ENCODE measurements around the gene PKD2.
A peak's percentile ranks its signal among the peaks of the same experiment; 100 is the strongest.
"Not testable (repeated sequence)": the region's sequence is repeated elsewhere in the genome, so short reads cannot be mapped to it uniquely, and the experiment has no call there.

PKD2 gene

DNA sequence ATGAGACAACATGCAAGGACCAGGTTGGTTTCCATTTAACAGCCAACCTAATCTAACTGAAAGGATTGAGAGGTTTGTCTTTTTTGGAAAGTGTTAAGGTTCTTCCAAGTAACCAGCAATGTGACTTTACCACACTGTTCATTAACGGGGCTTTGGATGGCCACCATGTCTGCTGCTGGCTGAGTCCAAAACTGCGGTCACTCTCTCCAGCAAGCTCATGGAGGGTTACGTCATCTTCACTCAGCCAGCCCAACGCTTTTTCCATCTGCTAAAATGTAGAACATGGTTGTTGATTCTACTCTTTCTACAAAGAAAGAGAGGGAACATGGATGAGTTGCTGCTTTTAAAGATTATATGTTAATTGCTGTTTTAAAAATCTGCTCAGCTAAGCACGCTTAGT is 11.0 kb downstream of the PKD2 start:
- no peaks in the 10 kb centered on the region for H3K9me3 ChIP-seq (ENCODE audit: control insufficient read depth, low read length)
- H3K4me3 ChIP-seq (ENCODE audit: insufficient read depth, low read depth, low read length, poor library complexity, severe bottlenecking) = no peak overlapping the region
- no peak overlapping the region for H3K27ac ChIP-seq (ENCODE audit: insufficient read depth, low read length, poor library complexity, severe bottlenecking)
- H3K36me3 ChIP-seq (ENCODE audit: control insufficient read depth, insufficient read depth, low read length) = peaks cover 6% of the 10 kb centered on the region
- H3K27me3 ChIP-seq (replicated peaks; ENCODE audit: control insufficient read depth, insufficient read depth, low read length, poor library complexity, severe bottlenecking) = no peaks in the 10 kb centered on the region
- DNase-seq = no peak
- no peaks in the 10 kb centered on the region for H3K4me1 ChIP-seq (ENCODE audit: control insufficient read depth, insufficient read depth, low read length, poor library complexity, severe bottlenecking)

DNA sequence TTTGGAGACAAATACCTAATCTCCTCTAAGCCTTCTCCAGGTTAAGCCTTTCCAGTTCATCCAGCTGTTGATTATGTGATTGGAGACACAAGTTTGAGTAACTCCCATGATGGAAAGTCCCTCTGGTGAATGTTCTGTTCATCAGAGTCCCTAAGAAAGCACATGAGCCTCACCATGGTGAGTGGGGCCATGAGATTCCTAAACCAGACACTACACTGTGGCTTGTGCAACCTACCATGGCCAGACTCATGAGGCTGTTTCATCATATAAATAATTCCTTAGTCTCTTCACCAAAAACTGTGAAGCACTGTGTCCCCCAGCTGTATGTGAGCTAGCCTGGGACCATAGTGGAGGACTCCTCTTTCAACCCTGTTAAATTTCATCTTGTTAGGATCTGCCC is 14.4 kb downstream of the PKD2 start:
- no peak overlapping the region for H3K27ac ChIP-seq (ENCODE audit: insufficient read depth, low read length, poor library complexity, severe bottlenecking)
- no peak overlapping the region for H3K4me3 ChIP-seq (ENCODE audit: insufficient read depth, low read depth, low read length, poor library complexity, severe bottlenecking)
- H3K27me3 ChIP-seq (replicated peaks; ENCODE audit: control insufficient read depth, insufficient read depth, low read length, poor library complexity, severe bottlenecking) = no peaks in the 10 kb centered on the region
- no peaks in the 10 kb centered on the region for H3K4me1 ChIP-seq (ENCODE audit: control insufficient read depth, insufficient read depth, low read length, poor library complexity, severe bottlenecking)
- peaks cover 6% of the 10 kb centered on the region for H3K9me3 ChIP-seq (ENCODE audit: control insufficient read depth, low read length)
- DNase-seq = no peak
- peaks cover 6% of the 10 kb centered on the region for H3K36me3 ChIP-seq (ENCODE audit: control insufficient read depth, insufficient read depth, low read length)

DNA sequence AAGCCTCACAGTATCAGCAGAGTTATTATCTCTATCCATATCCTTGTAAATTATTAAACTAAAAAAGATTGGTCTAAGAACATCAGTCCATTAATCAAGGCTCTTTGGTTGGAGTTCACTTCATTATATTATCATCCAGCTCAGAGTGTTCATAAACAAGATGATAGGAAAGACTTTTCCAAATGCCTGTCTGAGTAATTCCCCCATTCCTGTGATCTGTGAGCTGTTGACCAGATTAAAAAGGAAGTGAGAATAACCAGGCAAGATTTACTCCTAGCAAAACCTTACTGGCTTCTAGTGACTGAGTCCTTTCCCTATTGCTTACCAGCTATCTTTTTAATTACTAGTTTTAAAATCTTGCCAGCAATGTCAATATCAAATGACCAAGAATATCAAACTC is 14.9 kb downstream of the PKD2 start:
- Histone ChIP-seq H3K27ac (ENCODE audit: insufficient read depth, low read length, poor library complexity, severe bottlenecking) (no peak overlapping the region), H3K9me3 (ENCODE audit: control insufficient read depth, low read length) (peaks cover 6% of the 10 kb centered on the region), H3K27me3 (replicated peaks; ENCODE audit: control insufficient read depth, insufficient read depth, low read length, poor library complexity, severe bottlenecking) (no peaks in the 10 kb centered on the region), H3K4me3 (ENCODE audit: insufficient read depth, low read depth, low read length, poor library complexity, severe bottlenecking) (no peak overlapping the region), H3K4me1 (ENCODE audit: control insufficient read depth, insufficient read depth, low read length, poor library complexity, severe bottlenecking) (no peaks in the 10 kb centered on the region), H3K36me3 (ENCODE audit: control insufficient read depth, insufficient read depth, low read length) (peaks cover 6% of the 10 kb centered on the region)
- DNase-seq = no peak

DNA sequence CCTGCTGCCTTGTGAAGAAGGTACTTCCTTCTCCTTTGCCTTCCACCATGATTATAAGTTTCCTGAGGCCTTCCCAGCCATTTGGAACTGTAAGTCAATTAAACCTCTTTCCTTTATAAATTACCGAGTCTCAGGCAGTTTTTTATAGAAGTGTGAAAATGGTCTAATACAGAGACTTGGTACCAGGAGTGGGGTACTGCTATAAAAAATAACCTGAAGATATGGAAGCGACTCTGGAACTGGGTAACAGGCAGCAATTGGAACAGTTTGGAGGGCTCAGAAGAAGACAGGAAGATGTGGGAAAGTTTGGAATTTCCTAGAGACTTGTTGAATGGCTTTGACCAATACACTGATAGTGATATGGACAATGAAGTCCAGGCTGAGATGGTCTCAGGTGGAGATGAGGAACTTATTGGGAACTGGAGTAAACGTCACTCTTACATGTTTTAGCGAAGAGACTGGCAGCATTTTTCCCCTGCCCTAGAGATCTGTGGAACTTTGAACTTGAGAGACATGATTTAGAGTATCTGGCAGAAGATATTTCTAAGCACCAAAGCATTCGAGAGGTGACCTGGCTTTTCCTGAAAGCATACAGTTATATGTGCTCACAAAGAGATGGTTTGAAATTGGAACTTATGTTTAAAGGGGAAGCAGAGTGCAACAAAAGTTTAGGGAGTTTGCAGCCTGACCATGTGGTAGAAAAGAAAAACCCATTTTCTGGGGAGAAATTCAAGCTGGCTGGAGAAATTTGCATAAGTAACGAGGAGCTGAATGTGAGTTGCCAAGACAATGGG is 18.6 kb downstream of the PKD2 start:
- H3K27me3 ChIP-seq (replicated peaks; ENCODE audit: control insufficient read depth, insufficient read depth, low read length, poor library complexity, severe bottlenecking); H3K27ac ChIP-seq (ENCODE audit: insufficient read depth, low read length, poor library complexity, severe bottlenecking); DNase-seq; H3K36me3 ChIP-seq (ENCODE audit: control insufficient read depth, insufficient read depth, low read length); H3K4me1 ChIP-seq (ENCODE audit: control insufficient read depth, insufficient read depth, low read length, poor library complexity, severe bottlenecking); H3K9me3 ChIP-seq (ENCODE audit: control insufficient read depth, low read length); H3K4me3 ChIP-seq (ENCODE audit: insufficient read depth, low read depth, low read length, poor library complexity, severe bottlenecking): not testable (repeated sequence)

DNA sequence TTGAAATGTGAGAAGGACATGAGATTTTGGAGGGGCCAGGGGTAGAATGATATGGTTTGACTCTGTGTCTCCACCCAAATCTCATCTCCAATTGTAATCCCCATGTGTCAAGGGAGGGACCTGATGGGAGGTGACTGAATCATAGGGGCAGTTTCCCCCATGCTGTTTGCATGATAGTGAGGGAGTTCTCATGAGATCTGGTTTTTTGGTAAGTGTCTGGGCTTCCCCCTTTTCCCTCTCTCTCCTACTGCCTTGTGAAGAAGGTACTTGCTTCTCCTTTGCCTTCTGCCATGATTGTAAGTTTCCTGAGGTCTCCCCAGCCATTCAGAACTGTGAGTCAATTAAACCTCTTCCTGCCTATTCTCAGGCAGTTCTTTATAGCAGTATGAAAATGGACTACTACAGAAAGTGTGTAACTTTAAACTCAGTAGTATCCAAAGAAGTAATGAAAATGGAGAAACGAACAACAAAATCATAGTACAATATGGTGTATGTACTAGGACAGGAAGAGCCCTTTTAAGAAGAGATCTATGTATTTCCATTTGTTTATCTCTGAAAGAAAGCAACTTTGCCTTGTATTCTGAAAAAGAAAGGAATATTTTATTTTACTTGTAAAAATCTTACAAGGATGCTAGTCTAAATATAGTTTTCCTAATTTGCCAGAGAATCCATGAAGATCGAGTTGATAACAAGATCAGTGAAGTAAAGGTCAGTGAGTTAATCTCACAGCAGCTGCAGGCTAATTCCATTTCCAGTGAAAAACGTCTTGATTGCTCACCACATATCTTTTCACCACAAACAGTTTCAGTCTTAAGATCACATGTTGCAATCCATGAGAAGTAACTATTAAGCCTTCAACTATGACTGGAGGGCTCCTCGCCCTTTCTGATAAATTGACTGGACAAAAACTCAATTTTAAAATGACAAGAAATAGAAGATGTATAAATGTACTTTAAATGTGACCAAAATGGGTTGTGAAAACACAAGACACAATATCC is 20.5 kb downstream of the PKD2 start:
- no peak overlapping the region for H3K4me3 ChIP-seq (ENCODE audit: insufficient read depth, low read depth, low read length, poor library complexity, severe bottlenecking)
- DNase-seq = no peak

DNA sequence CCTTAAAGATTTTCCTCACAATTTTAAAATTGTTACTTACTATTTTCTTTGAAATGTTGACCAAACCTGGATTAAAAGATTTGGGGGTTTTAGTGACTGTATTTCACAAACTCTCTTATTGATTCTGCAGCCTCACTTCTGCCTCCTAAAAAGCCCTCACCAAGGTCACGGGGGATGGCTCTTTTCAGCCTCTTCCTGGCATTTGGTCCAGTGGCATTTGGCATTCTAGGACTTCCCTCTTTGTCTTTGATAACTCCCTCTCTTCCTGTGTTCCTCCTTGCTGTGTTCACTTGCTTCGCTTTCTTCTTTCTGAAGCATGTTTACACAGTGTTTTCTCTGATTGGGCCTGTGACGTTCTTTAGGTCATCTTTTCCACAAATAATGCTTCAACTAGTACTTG is 21.5 kb downstream of the PKD2 start:
- DNase-seq = no peak
- Histone ChIP-seq H3K9me3 (ENCODE audit: control insufficient read depth, low read length) (peaks cover 6% of the 10 kb centered on the region), H3K36me3 (ENCODE audit: control insufficient read depth, insufficient read depth, low read length) (no peaks in the 10 kb centered on the region), H3K27me3 (replicated peaks; ENCODE audit: control insufficient read depth, insufficient read depth, low read length, poor library complexity, severe bottlenecking) (no peaks in the 10 kb centered on the region), H3K4me1 (ENCODE audit: control insufficient read depth, insufficient read depth, low read length, poor library complexity, severe bottlenecking) (no peaks in the 10 kb centered on the region), H3K27ac (ENCODE audit: insufficient read depth, low read length, poor library complexity, severe bottlenecking) (no peak overlapping the region), H3K4me3 (ENCODE audit: insufficient read depth, low read depth, low read length, poor library complexity, severe bottlenecking) (no peak overlapping the region)

More for the DNA sequence above, 20.5 kb downstream of the PKD2 start:
- Histone ChIP-seq H3K36me3 (ENCODE audit: control insufficient read depth, insufficient read depth, low read length) (no peaks in the 10 kb centered on the region), H3K27me3 (replicated peaks; ENCODE audit: control insufficient read depth, insufficient read depth, low read length, poor library complexity, severe bottlenecking) (no peaks in the 10 kb centered on the region), H3K4me1 (ENCODE audit: control insufficient read depth, insufficient read depth, low read length, poor library complexity, severe bottlenecking) (no peaks in the 10 kb centered on the region), H3K27ac (ENCODE audit: insufficient read depth, low read length, poor library complexity, severe bottlenecking) (no peak overlapping the region), H3K9me3 (ENCODE audit: control insufficient read depth, low read length) (peaks cover 6% of the 10 kb centered on the region)

DNA sequence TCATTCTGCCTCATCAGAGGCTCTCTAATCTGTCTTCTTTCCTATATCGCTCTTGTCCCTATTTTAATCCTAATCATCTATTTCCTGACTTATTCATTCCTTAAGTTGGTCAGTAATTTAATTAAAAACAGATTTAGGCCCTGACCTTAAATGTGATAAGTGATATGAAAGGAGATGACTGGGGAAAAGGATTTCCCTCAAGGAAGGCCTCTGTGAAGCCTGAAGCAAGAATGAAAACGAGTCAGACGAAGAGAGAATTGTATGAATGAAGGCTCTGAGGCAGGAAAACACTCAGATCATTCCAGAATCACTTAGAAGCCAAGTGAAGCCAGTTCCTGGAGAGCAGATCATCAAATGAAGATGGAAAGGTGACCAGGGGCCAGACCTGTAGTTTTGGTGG is 22.1 kb downstream of the PKD2 start:
- Histone ChIP-seq H3K36me3 (ENCODE audit: control insufficient read depth, insufficient read depth, low read length) (no peaks in the 10 kb centered on the region), H3K27ac (ENCODE audit: insufficient read depth, low read length, poor library complexity, severe bottlenecking) (no peak overlapping the region), H3K4me1 (ENCODE audit: control insufficient read depth, insufficient read depth, low read length, poor library complexity, severe bottlenecking) (no peaks in the 10 kb centered on the region), H3K27me3 (replicated peaks; ENCODE audit: control insufficient read depth, insufficient read depth, low read length, poor library complexity, severe bottlenecking) (no peaks in the 10 kb centered on the region), H3K4me3 (ENCODE audit: insufficient read depth, low read depth, low read length, poor library complexity, severe bottlenecking) (no peak overlapping the region), H3K9me3 (ENCODE audit: control insufficient read depth, low read length) (peaks cover 6% of the 10 kb centered on the region)
- no peak for DNase-seq

DNA sequence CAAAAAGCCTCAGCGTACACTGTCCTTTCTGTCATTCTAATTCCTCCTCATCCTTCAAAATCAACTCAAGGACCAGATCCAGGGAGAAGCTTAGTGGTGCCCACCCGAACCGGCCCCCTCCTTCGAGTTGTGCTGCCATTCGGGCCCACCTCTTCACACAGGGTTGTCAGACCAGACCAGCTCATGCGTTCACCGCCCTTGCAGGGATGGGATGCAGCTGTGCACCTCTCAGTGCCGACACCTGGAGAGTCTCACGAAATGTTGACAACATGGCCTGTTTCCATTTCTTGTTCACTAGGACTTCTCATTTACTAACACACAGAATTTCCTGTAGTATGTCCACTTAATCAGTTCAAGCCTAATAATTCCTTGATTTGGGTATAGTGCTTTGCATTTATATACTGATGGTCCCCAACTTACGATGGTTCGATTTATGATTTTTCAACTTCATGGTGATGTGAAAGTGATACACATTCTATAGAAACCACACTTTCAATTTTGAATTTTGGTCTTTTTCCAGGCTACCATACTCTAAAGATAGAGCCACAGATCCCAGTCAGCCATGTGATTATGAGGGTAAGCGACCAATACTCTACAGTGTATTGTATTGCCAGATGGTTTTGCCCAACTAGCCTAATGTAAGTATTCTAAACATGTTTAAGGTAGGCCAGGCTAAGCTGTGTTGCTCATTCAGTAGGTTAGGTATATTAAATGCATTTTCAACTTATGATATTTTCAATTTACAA is 23.3 kb downstream of the PKD2 start:
- Histone ChIP-seq H3K27me3 (replicated peaks; ENCODE audit: control insufficient read depth, insufficient read depth, low read length, poor library complexity, severe bottlenecking) (no peaks in the 10 kb centered on the region), H3K9me3 (ENCODE audit: control insufficient read depth, low read length) (peaks cover 3% of the 10 kb centered on the region), H3K4me1 (ENCODE audit: control insufficient read depth, insufficient read depth, low read length, poor library complexity, severe bottlenecking) (no peaks in the 10 kb centered on the region), H3K4me3 (ENCODE audit: insufficient read depth, low read depth, low read length, poor library complexity, severe bottlenecking) (no peak overlapping the region), H3K27ac (ENCODE audit: insufficient read depth, low read length, poor library complexity, severe bottlenecking) (no peak overlapping the region), H3K36me3 (ENCODE audit: control insufficient read depth, insufficient read depth, low read length) (no peaks in the 10 kb centered on the region)
- no peak for DNase-seq

DNA sequence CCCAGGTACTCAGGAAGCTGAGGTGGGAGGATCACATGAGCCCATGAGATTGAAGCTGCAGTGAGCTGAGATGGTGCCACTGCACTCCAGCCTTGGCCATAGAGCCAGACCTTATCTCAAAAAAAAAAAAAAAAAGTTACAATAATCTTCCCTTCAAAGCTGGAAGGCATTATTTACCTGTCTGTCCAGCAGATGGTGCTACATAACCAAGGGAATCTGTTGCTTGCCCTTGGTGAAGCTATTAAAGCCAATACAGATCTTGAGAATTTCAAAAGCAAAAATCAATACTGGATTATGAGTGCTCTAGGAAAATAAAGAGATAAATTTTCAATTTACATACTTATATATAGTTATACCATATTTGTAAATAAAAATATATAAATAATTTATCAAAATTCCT is 25.9 kb downstream of the PKD2 start:
- H3K4me1 ChIP-seq (ENCODE audit: control insufficient read depth, insufficient read depth, low read length, poor library complexity, severe bottlenecking) = no peaks in the 10 kb centered on the region
- peaks cover 7% of the 10 kb centered on the region for H3K36me3 ChIP-seq (ENCODE audit: control insufficient read depth, insufficient read depth, low read length)
- H3K27ac ChIP-seq (ENCODE audit: insufficient read depth, low read length, poor library complexity, severe bottlenecking) = no peak overlapping the region
- peak in 1 of 3 donors; percentile 14 for DNase-seq
- no peaks in the 10 kb centered on the region for H3K27me3 ChIP-seq (replicated peaks; ENCODE audit: control insufficient read depth, insufficient read depth, low read length, poor library complexity, severe bottlenecking)
- no peak overlapping the region for H3K4me3 ChIP-seq (ENCODE audit: insufficient read depth, low read depth, low read length, poor library complexity, severe bottlenecking)
- no peaks in the 10 kb centered on the region for H3K9me3 ChIP-seq (ENCODE audit: control insufficient read depth, low read length)

All from effector memory CD4-positive, alpha-beta T cell (primary cell).